DMS153 treated with DMSO at 0.1 percent for 48 hours (cell line): Measurements from ENCODE around the gene TMEM108.
"Not testable (repeated sequence)": the region's sequence is repeated elsewhere in the genome, so short reads cannot be mapped to it uniquely, and the experiment has no call there.

Experiments used
- DNase-seq: peaks from one replicate; lab custom pipeline; 2025; ENCODE audit not compliant: unreplicated experiment; lab: John Stamatoyannopoulos, UW

Gene TMEM108

GRCh38 chr3:133038089-133038730 is at the start of gene TMEM108:
Gene TMEM108, plus strand, starts transcription at chr3:133038391.
- peak; percentile 86 for DNase-seq

GRCh38 chr3:132995971-132996370 is 42.2 kb upstream of the TMEM108 start:
- no peak for DNase-seq

- DNase-seq: no peak
These were observed 40.6 kb upstream of the TMEM108 start for GRCh38 chr3:132997404-132998185.

- DNase-seq: not testable (repeated sequence)
These were observed 33.2 kb upstream of the TMEM108 start for GRCh38 chr3:133005032-133005431.

GRCh38 chr3:133007601-133008000 is 30.6 kb upstream of the TMEM108 start:
- DNase-seq: no peak

- no peak for DNase-seq
These were observed 23.9 kb upstream of the TMEM108 start for GRCh38 chr3:133014325-133014724.

- DNase-seq: not testable (repeated sequence)
These were observed 22.6 kb upstream of the TMEM108 start for GRCh38 chr3:133015573-133015972.

- DNase-seq: no peak
These were observed 21.3 kb upstream of the TMEM108 start for GRCh38 chr3:133016838-133017309.

- no peak for DNase-seq
These were observed 19.3 kb upstream of the TMEM108 start for GRCh38 chr3:133018921-133019320.

- no peak for DNase-seq
These were observed 17.0 kb upstream of the TMEM108 start for GRCh38 chr3:133021206-133021605.

- no peak for DNase-seq
These were observed 14.8 kb upstream of the TMEM108 start for GRCh38 chr3:133023362-133023761.

- no peak for DNase-seq
These were observed 12.6 kb upstream of the TMEM108 start for GRCh38 chr3:133025546-133025945.

- no peak for DNase-seq
These were observed 5.9 kb upstream of the TMEM108 start for GRCh38 chr3:133032301-133032700.

- peak; percentile 47 for DNase-seq
These were observed 755 bp upstream of the TMEM108 start for GRCh38 chr3:133037436-133037835.

- DNase-seq: no peak
These were observed 662 bp downstream of the TMEM108 start for GRCh38 chr3:133038731-133039375.

- DNase-seq: peak; percentile 70
These were observed 2.7 kb downstream of the TMEM108 start for GRCh38 chr3:133040696-133041523.

- no peak for DNase-seq
These were observed 3.3 kb downstream of the TMEM108 start for GRCh38 chr3:133041524-133041829.

- DNase-seq: no peak
These were observed 4.6 kb downstream of the TMEM108 start for GRCh38 chr3:133042778-133043177.

GRCh38 chr3:133047980-133048379 is 9.8 kb downstream of the TMEM108 start:
- DNase-seq: no peak

- DNase-seq: no peak
These were observed 11.3 kb downstream of the TMEM108 start for GRCh38 chr3:133049491-133049890.

GRCh38 chr3:133050891-133051290 is 12.7 kb downstream of the TMEM108 start:
- DNase-seq: no peak
